Vein endothelial cell (primary cell): ENCODE results near the gene TMEM127. TPM values are rescaled to one million over a fixed set of nuclear protein-coding genes. Genes with fewer than 3 reads are reported as not detected.

ENCODE experiments used
- total RNA-seq: library from RNA; depleted of rRNA; stranded (reverse); fragments of >200 nt; gene quantifications from 2 replicates; pipeline ENCODE4 v1.2.3, GENCODE V29; 2012

Gene TMEM127
- total RNA-seq: 41.2 and 43.4 TPM in 2 replicates

GRCh38 chr2:96265840-96266679, at the start of gene TMEM127, which contains the start of gene CIAO1:
Gene TMEM127, minus strand, starts transcription at chr2:96265997. Its CDS starts 616 bp downstream, at chr2:96265381.
Gene CIAO1, plus strand, starts transcription at chr2:96266225. Its CDS starts 126 bp downstream, at chr2:96266351.

GRCh38 chr2:96305091-96305978, 39.5 kb upstream of the TMEM127 start, which contains the start of gene SNRNP200:
Gene SNRNP200, minus strand, starts transcription at chr2:96305546. Its CDS starts 109 bp downstream, at chr2:96305437.

GRCh38 chr2:96208143-96209010, 57.4 kb downstream of the TMEM127 start, which contains the start of gene STARD7:
Gene STARD7, minus strand, starts transcription at chr2:96208827. Its CDS starts 393 bp downstream, at chr2:96208434.

Other genes starting within 250 kb of the TMEM127 start
- 12.8 and 18.3 TPM in 2 replicates for gene GPAT2, start 231.1 kb downstream of the TMEM127 start, total RNA-seq
- under 0.01 TPM in 1 of 2 replicates, not detected in the other for gene ADRA2B, start 149.4 kb downstream of the TMEM127 start, total RNA-seq
- gene ASTL, start 127.5 kb downstream of the TMEM127 start, total RNA-seq: not detected in 2 replicates
- gene DUSP2, start 120.6 kb downstream of the TMEM127 start, total RNA-seq: 0.33 and 1.7 TPM in 2 replicates
- 188 and 224 TPM in 2 replicates for gene STARD7, start 57.2 kb downstream of the TMEM127 start, total RNA-seq
- gene CIAO1, start 228 bp upstream of the TMEM127 start, total RNA-seq: 88.9 and 125 TPM in 2 replicates
- gene SNRNP200, start 39.5 kb upstream of the TMEM127 start, total RNA-seq: 51.3 and 53.6 TPM in 2 replicates
- 2.9 and 3.4 TPM in 2 replicates for gene ITPRIPL1, start 59.3 kb upstream of the TMEM127 start, total RNA-seq
- gene NCAPH, start 69.8 kb upstream of the TMEM127 start, total RNA-seq: 8.2 and 17.9 TPM in 2 replicates
- gene NEURL3, start 239.4 kb upstream of the TMEM127 start, total RNA-seq: 0.33 TPM in 1 of 2 replicates, not detected in the other